Skeletal muscle tissue (tissue), 4 donors: ENCODE results near the gene PITPNM1. TPM values are rescaled to one million over a fixed set of nuclear protein-coding genes. Genes with fewer than 3 reads are reported as not detected.
"Not testable (repeated sequence)": the region's sequence is repeated elsewhere in the genome, so short reads cannot be mapped to it uniquely, and the experiment has no call there.

Experiments used
- H3K27ac ChIP-seq: one replicate; pipeline ENCODE4 v1.7.0; 2013; ENCODE audit warnings: mild to moderate bottlenecking, low read depth, low read length, inconsistent platforms
- H3K27me3 ChIP-seq, 3 donors: one replicate each; pipeline ENCODE4 v1.7.0; 2013; ENCODE audit warnings: low read length in 3 of 3; ENCODE audit not compliant: control insufficient read depth in 3 of 3, insufficient read depth in 3 of 3
- H3K36me3 ChIP-seq, 3 donors: one replicate each; pipeline ENCODE4 v1.7.0; 2013; ENCODE audit warnings: low read length in 3 of 3; ENCODE audit not compliant: control insufficient read depth in 3 of 3, insufficient read depth in 3 of 3
- H3K4me1 ChIP-seq, 3 donors: one replicate each; pipeline ENCODE4 v1.7.0; 2013; ENCODE audit warnings: low read length in 3 of 3, mild to moderate bottlenecking in 3 of 3; ENCODE audit not compliant: control insufficient read depth in 3 of 3, insufficient read depth in 3 of 3
- H3K4me3 ChIP-seq, 3 donors: one replicate each; pipeline ENCODE4 v1.7.0; 2013; ENCODE audit warnings: low read length in 3 of 3
- H3K9ac ChIP-seq, 3 donors: one replicate each; pipeline ENCODE4 v1.7.0; 2013; ENCODE audit warnings: low read length in 3 of 3, mild to moderate bottlenecking in 3 of 3, moderate library complexity in 2 of 3, low read depth in 1 of 3
- H3K9me3 ChIP-seq, 3 donors: one replicate each; pipeline ENCODE4 v1.7.0; 2013; ENCODE audit warnings: low read length in 3 of 3; ENCODE audit not compliant: control insufficient read depth in 3 of 3
- total RNA-seq: library from RNA; depleted of rRNA; stranded (reverse); fragments of >200 nt; gene quantifications from one replicate; pipeline ENCODE4 v1.2.3, GENCODE V29; 2014
- donor health status: Osteomylitis.

Gene PITPNM1
- total RNA-seq: 5.7 TPM

DNA sequence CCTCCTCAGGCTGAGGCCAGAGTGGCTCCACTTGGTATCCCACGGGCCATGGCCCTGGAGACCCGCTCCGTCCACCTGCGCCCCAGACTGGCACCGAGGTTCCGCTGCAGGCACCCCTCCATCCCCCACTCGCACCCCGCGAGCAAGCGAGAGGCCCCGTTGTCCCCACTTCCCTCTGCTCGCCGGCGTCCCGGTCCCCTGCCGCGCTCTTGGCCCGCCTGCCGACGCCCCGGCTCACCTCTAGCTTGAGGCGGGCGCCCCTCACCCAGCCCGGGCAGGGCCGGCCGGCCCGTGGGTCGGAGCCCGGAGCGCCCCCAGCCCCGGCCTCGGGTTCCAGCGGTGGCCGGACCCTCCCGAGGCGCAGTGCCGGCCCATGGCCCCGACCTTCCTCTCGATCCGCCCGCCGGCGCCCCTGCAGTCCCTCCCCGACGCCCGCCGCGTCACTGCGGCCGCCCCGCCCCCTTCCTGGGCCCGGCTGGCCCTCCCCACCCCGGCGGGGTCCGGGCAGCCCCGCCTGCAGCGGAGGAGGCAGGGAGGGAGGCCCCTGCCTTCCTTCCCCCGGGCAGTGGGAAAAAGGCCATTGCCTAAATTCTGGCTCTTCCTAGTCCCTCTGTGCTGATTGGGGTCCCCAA lies at the start of gene PITPNM1:
TSS of gene PITPNM1 (minus strand) at position 414 of the 632 bp plus-strand sequence. CDS start 1,183 bp downstream, outside the sequence.
- Histone ChIP-seq H3K9me3 (no peaks in the 10 kb centered on the region), H3K27me3 (peaks cover 3 to 7% (median 7%) of the 10 kb centered on the region in 3 donors), H3K27ac (peak within 1 kb of the TSS; percentile 96), H3K4me1 (peaks cover 27 to 43% (median 39%) of the 10 kb centered on the region in 3 donors), H3K36me3 (peaks cover 0 to 4% (median 3%) of the 10 kb centered on the region in 3 donors), H3K9ac (peak within 1 kb of the TSS; percentile 66 to 83 (median 73)), H3K4me3 (peak within 1 kb of the TSS; percentile 65 to 73 (median 65))

DNA sequence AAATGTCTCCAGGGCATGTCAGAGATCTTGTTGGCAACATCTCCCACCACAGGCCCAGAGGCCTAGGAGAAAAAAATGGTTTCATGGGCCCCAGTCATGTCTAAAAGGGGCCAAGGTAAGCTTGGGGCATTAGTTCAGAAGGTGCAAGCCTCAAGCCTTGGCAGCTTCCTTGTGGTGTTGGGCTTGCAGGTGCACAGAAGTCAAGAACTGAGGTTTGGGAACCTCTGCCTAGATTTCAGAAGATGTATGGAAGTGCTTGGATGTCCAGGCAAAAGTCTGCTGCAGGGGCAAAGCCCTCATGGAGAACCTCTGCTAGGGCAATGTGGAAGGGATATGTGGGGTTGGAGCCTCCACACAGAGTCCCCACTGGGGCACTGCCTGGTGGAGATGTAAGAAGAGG lies 46.5 kb upstream of the PITPNM1 start:
- H3K4me3 ChIP-seq, H3K27me3 ChIP-seq, H3K9me3 ChIP-seq, H3K27ac ChIP-seq, H3K36me3 ChIP-seq, H3K4me1 ChIP-seq, H3K9ac ChIP-seq: not testable (repeated sequence)

DNA sequence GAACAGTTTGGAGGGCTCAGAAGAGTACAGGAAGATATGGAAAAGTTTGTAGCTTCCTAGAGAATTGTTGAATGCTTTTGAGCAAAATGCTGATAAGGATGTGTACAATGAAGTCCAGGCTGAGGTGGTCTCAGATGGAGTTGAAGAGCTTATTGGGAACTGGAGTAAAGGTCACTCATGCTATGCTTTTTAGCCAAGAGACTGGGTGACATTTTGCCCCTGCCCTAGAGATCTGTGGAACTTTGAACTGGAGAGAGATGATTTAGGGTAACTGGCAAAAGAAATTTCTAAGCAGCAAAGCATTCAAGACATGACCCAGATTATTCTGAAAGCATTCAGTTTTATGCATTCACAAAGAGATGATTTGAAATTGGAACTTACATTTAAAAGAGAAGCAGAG lies 46.0 kb upstream of the PITPNM1 start:
- no peaks in the 10 kb centered on the region for H3K27me3 ChIP-seq
- H3K4me1 ChIP-seq: no peaks in the 10 kb centered on the region

DNA sequence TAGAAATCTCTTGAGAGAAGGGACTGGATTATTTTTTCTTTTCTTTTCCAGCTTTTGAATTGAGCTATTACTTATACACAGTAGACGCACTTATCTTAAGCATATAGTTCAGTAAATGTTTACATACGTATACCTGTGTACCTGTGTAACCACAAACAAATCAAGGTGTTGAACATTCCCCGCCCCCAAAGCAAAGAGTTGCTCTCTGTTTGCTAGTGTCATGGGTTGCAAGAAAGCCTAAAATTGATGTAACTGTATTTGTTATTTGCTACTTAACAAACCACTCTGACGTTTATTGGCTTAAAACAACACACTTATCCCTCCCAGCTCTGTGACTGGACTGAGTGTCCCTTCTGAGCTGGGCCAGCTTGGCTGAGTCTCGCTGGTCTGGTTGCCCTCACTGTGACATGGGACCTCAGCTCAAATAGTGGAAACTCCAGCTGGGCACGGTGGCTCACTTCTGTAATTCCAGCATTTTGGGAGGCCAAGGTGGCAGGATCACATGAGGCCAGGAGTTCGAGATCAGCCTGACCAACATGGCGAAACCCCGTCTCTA lies 43.5 kb upstream of the PITPNM1 start:
- Histone ChIP-seq H3K27ac (no peak overlapping the region), H3K27me3 (no peaks in the 10 kb centered on the region), H3K9me3 (no peaks in the 10 kb centered on the region), H3K4me1 (peaks cover 8 to 9% (median 8%) of the 10 kb centered on the region in 3 donors), H3K36me3 (no peaks in the 10 kb centered on the region), H3K9ac (no peak overlapping the region), H3K4me3 (no peak overlapping the region)

More for the DNA sequence above, 46.0 kb upstream of the PITPNM1 start:
- Histone ChIP-seq H3K9ac (no peak overlapping the region), H3K27ac (no peak overlapping the region), H3K9me3 (no peaks in the 10 kb centered on the region), H3K36me3 (no peaks in the 10 kb centered on the region), H3K4me3 (no peak overlapping the region)

DNA sequence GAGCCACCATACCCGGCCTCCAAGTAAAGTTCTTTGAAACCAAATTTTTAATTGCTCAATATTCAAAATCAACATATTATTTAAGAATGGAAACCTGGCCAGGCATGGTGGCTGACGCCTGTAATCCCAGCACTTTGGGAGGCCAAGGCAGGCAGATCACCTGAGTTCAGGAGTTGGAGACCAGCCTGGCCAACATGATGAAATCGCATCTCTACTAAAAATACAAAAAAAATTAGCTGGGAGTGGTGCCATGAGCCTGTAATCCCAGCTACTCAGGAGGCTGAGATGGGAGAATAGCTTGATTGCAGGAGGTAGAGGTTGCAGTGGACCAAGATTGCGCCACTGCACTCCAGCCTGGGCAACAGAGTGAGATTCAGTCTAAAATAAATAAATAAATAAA lies 42.9 kb upstream of the PITPNM1 start:
- not testable (repeated sequence) for H3K9ac ChIP-seq, H3K36me3 ChIP-seq, H3K27ac ChIP-seq, H3K4me3 ChIP-seq, H3K27me3 ChIP-seq, H3K9me3 ChIP-seq, H3K4me1 ChIP-seq

DNA sequence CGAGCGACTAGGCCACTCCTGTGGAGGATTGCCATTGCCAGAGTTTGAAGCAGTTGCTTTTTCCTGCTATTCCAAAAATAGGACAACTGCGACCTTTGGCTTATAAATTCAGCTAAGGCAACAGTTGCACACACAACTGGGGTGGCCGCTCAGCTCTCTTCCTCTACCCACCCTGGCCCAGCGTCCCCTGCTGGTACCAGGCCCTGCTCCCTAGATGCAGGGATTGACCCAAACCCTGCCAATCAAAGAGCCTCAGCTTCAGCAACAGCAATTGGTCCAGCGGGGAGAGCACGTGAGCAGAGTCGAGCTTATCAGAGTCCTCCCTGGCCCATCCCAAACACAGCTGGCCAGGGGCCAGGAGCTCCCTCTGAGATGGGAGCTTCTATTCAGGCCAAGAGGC lies 40.1 kb upstream of the PITPNM1 start:
- Histone ChIP-seq H3K9ac (no peak overlapping the region), H3K27me3 (no peaks in the 10 kb centered on the region), H3K36me3 (no peaks in the 10 kb centered on the region), H3K4me3 (no peak overlapping the region), H3K27ac (peak overlapping the region; percentile 47), H3K4me1 (peaks cover 8 to 9% (median 8%) of the 10 kb centered on the region in 3 donors), H3K9me3 (no peaks in the 10 kb centered on the region)

- H3K27me3 ChIP-seq: no peaks in the 10 kb centered on the region
- peaks cover 8 to 9% (median 8%) of the 10 kb centered on the region in 3 donors for H3K4me1 ChIP-seq
- H3K36me3 ChIP-seq: no peaks in the 10 kb centered on the region
- H3K9me3 ChIP-seq: no peaks in the 10 kb centered on the region
- H3K27ac ChIP-seq: peak overlapping the region; percentile 47
- H3K9ac ChIP-seq: no peak overlapping the region
- no peak overlapping the region for H3K4me3 ChIP-seq
These were observed 39.6 kb upstream of the PITPNM1 start for GRCh38 chr11:67544616-67545242.

GRCh38 chr11:67543585-67543984 lies 38.4 kb upstream of the PITPNM1 start:
- H3K9ac ChIP-seq: no peak overlapping the region
- peaks cover 8 to 9% (median 8%) of the 10 kb centered on the region in 3 donors for H3K4me1 ChIP-seq
- no peak overlapping the region for H3K27ac ChIP-seq
- no peaks in the 10 kb centered on the region for H3K9me3 ChIP-seq
- peaks cover 0 to 3% (median 0%) of the 10 kb centered on the region in 3 donors for H3K27me3 ChIP-seq
- no peaks in the 10 kb centered on the region for H3K36me3 ChIP-seq
- no peak overlapping the region for H3K4me3 ChIP-seq

DNA sequence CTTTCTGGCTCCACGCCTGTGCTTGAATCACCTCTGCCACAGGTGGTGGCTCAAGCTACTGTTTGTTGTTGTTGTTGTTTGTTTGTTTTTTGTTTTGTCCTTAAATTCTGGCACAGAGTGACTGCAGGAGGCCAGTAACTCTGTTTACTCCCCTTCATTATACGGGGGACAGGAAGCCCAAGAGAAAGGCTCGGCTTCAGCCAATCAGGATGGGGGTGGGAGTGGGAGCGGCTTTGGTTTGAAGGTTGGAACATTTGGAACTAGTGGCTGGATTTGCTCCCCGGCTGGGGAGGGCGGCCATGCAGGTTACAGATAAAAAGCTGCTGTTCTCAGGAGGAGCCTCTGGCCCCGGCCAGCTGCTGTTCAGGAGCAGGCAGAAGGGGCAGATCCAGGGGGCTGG lies 37.8 kb upstream of the PITPNM1 start:
- no peaks in the 10 kb centered on the region for H3K9me3 ChIP-seq
- H3K36me3 ChIP-seq: no peaks in the 10 kb centered on the region

GRCh38 chr11:67542169-67542568 lies 37.0 kb upstream of the PITPNM1 start:
- no peak overlapping the region for H3K9ac ChIP-seq
- no peaks in the 10 kb centered on the region for H3K36me3 ChIP-seq
- H3K27me3 ChIP-seq: peaks cover 0 to 3% (median 0%) of the 10 kb centered on the region in 3 donors
- H3K27ac ChIP-seq: no peak overlapping the region
- H3K4me3 ChIP-seq: no peak overlapping the region
- H3K4me1 ChIP-seq: peaks cover 8 to 9% (median 8%) of the 10 kb centered on the region in 3 donors
- no peaks in the 10 kb centered on the region for H3K9me3 ChIP-seq

More for the DNA sequence above, 37.8 kb upstream of the PITPNM1 start:
- Histone ChIP-seq H3K27me3 (peaks cover 0 to 3% (median 0%) of the 10 kb centered on the region in 3 donors), H3K4me1 (peaks cover 8 to 9% (median 8%) of the 10 kb centered on the region in 3 donors), H3K4me3 (no peak overlapping the region), H3K27ac (no peak overlapping the region), H3K9ac (no peak overlapping the region)
